Thyroid gland (tissue), 4 donors: ENCODE results near the gene SUCLG2.

Experiments used
- CTCF ChIP-seq, 6 experiments: fragments of 200-600 bp in 3 of 6; fragments of 450-650 bp in 3 of 6; sonication (generic) in 3 of 6; IDR thresholded peaks; one replicate each; pipeline ENCODE4 v1.5.1; 2016 to 2019; ENCODE audit warnings: antibody characterized with exemption in 6 of 6, mild to moderate bottlenecking in 2 of 6, inconsistent platforms in 1 of 6, moderate library complexity in 1 of 6
- POLR2A ChIP-seq, 2 donors: fragments of 450-650 bp; IDR thresholded peaks; one replicate each; pipeline ENCODE4 v1.6.1; 2017; ENCODE audit warnings: antibody characterized with exemption in 2 of 2, mild to moderate bottlenecking in 2 of 2, moderate library complexity in 1 of 2

GRCh38 chr3:67487564-67488114 is 166.8 kb downstream of the SUCLG2 start:
- TF ChIP-seq POLR2A (IDR thresholded peaks at IDR 0.05) (no peak), CTCF (IDR thresholded peaks at IDR 0.05) (no peak)
